GM19351 (cell line): ENCODE data around the gene ZNF865.

ENCODE experiments used
- ATAC-seq: cut with Tn5 transposase; IDR thresholded peaks from one replicate; pipeline ENCODE4 v1.9.1; 2021; ENCODE audit warnings: mild to moderate bottlenecking, moderate library complexity; ENCODE audit not compliant: unreplicated experiment

ZNF865 gene

GRCh38 chr19:55586976-55587668 lies 18.3 kb upstream of the ZNF865 start:
- peak; percentile 88 for ATAC-seq

GRCh38 chr19:55588738-55589137 lies 16.7 kb upstream of the ZNF865 start:
- ATAC-seq = no peak

GRCh38 chr19:55590109-55590508 lies 15.3 kb upstream of the ZNF865 start:
- ATAC-seq = no peak

GRCh38 chr19:55590617-55591016 lies 14.8 kb upstream of the ZNF865 start:
- no peak for ATAC-seq

GRCh38 chr19:55591555-55591954 lies 13.9 kb upstream of the ZNF865 start:
- no peak for ATAC-seq

- ATAC-seq = no peak
Measured at GRCh38 chr19:55592391-55593090, 12.9 kb upstream of the ZNF865 start.

- no peak for ATAC-seq
Measured at GRCh38 chr19:55593096-55593772, 12.2 kb upstream of the ZNF865 start.

- no peak for ATAC-seq
Measured at GRCh38 chr19:55594996-55595545, 10.4 kb upstream of the ZNF865 start.

- no peak for ATAC-seq
Measured at GRCh38 chr19:55596304-55596703, 9.1 kb upstream of the ZNF865 start.

GRCh38 chr19:55597501-55597921 lies 7.9 kb upstream of the ZNF865 start:
- ATAC-seq = no peak

GRCh38 chr19:55598034-55598433 lies 7.4 kb upstream of the ZNF865 start:
- no peak for ATAC-seq

- peak; percentile 55 for ATAC-seq
Measured at GRCh38 chr19:55598719-55599467, 6.6 kb upstream of the ZNF865 start.

- ATAC-seq = peak; percentile 50
Measured at GRCh38 chr19:55599468-55599841, 6.0 kb upstream of the ZNF865 start, which contains the start of gene FIZ1. Gene FIZ1 (minus strand): TSS chr19:55599517. CDS start chr19:55597865, 1,652 bp downstream.

GRCh38 chr19:55599842-55600661 lies 5.4 kb upstream of the ZNF865 start, which contains the start of gene ZNF524:
Gene ZNF524 (plus strand): TSS chr19:55600288. CDS start chr19:55602113, 1,825 bp downstream.
- ATAC-seq = peak; percentile 40

- ATAC-seq = no peak
Measured at GRCh38 chr19:55600662-55601028, 4.8 kb upstream of the ZNF865 start.

GRCh38 chr19:55601084-55601483 lies 4.4 kb upstream of the ZNF865 start:
- ATAC-seq = no peak

- no peak for ATAC-seq
Measured at GRCh38 chr19:55602104-55603001, 3.1 kb upstream of the ZNF865 start.

GRCh38 chr19:55603115-55603514 lies 2.3 kb upstream of the ZNF865 start:
- ATAC-seq = no peak
